ENCODE data around the gene CEMP1.
"Not testable (repeated sequence)": the region's sequence is repeated elsewhere in the genome, so short reads cannot be mapped to it uniquely, and the experiment has no call there.

CEMP1 gene

GRCh38 chr16:2531371-2531695 lies at the start of gene CEMP1:
TSS of gene CEMP1 (minus strand) at chr16:2531408. CDS start at chr16:2531073, 335 bp downstream.
- no peak for DNase-seq

- not testable (repeated sequence) for DNase-seq
Observed at GRCh38 chr16:2580818-2581217, 49.6 kb upstream of the CEMP1 start.

- DNase-seq = not testable (repeated sequence)
Observed at GRCh38 chr16:2580143-2580542, 48.9 kb upstream of the CEMP1 start.

- not testable (repeated sequence) for DNase-seq
Observed at GRCh38 chr16:2578905-2579304, 47.7 kb upstream of the CEMP1 start.

- DNase-seq = not testable (repeated sequence)
Observed at GRCh38 chr16:2577044-2577443, 45.8 kb upstream of the CEMP1 start.

GRCh38 chr16:2575839-2576238 lies 44.6 kb upstream of the CEMP1 start:
- not testable (repeated sequence) for DNase-seq

GRCh38 chr16:2572704-2573103 lies 41.5 kb upstream of the CEMP1 start:
- DNase-seq = not testable (repeated sequence)

- DNase-seq = not testable (repeated sequence)
Observed at GRCh38 chr16:2568573-2568972, 37.4 kb upstream of the CEMP1 start.

GRCh38 chr16:2567506-2567905 lies 36.3 kb upstream of the CEMP1 start:
- not testable (repeated sequence) for DNase-seq

GRCh38 chr16:2560798-2561133 lies 29.6 kb upstream of the CEMP1 start:
- not testable (repeated sequence) for DNase-seq

- not testable (repeated sequence) for DNase-seq
Observed at GRCh38 chr16:2560131-2560797, 29.1 kb upstream of the CEMP1 start.

GRCh38 chr16:2557150-2557549 lies 25.9 kb upstream of the CEMP1 start:
- not testable (repeated sequence) for DNase-seq

GRCh38 chr16:2554709-2555425 lies 23.7 kb upstream of the CEMP1 start:
- DNase-seq = not testable (repeated sequence)

GRCh38 chr16:2551420-2551889 lies 20.2 kb upstream of the CEMP1 start:
- DNase-seq = not testable (repeated sequence)

GRCh38 chr16:2550283-2550878 lies 19.2 kb upstream of the CEMP1 start:
- DNase-seq = not testable (repeated sequence)

GRCh38 chr16:2543771-2544170 lies 12.6 kb upstream of the CEMP1 start:
- not testable (repeated sequence) for DNase-seq

- DNase-seq = not testable (repeated sequence)
Observed at GRCh38 chr16:2541409-2541808, 10.2 kb upstream of the CEMP1 start.

GRCh38 chr16:2540912-2541311 lies 9.7 kb upstream of the CEMP1 start:
- not testable (repeated sequence) for DNase-seq

GRCh38 chr16:2539845-2540458 lies 8.7 kb upstream of the CEMP1 start:
- DNase-seq = not testable (repeated sequence)

GRCh38 chr16:2539192-2539844 lies 8.1 kb upstream of the CEMP1 start:
- DNase-seq = not testable (repeated sequence)

- DNase-seq = peak; percentile 89
Observed at GRCh38 chr16:2537451-2538379, 6.5 kb upstream of the CEMP1 start, which contains the start of gene PDPK1. TSS of gene PDPK1 (plus strand) at chr16:2538021. CDS start at chr16:2538113, 92 bp downstream.

GRCh38 chr16:2535625-2536013 lies 4.4 kb upstream of the CEMP1 start:
- DNase-seq = no peak

Measured in NK-92 treated with Interleukin-12 subunit alpha and Interleukin-12 subunit beta, amount 100 ng/mL, for 24 hours (cell line).